ENCODE data around the gene APLF. TPM values are rescaled to one million over a fixed set of nuclear protein-coding genes. Genes with fewer than 3 reads are reported as not detected.
A peak's percentile ranks its signal among the peaks of the same experiment; 100 is the strongest.

APLF gene
- polyA plus RNA-seq, 1 experiment = 3.6 TPM

DNA sequence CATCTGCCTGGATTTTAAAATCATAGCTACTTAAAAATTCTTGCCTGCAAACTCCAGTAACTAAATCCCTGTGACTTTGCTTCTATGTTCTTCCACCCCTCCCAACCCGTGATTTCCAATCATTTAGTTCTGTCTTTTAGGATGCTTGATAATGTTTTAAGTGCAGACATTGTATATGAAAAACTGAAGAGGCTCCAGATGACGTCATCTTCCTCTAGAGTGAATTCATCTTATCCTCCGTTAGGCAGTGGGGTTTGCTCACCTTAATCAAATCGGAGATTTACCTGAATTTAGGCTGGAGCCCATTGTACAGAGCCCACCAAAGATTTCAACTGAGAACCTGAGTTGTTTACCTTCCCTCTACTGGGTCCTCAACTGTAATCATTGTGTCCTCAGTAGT lies 11.2 kb upstream of the APLF start:
- H3K27ac ChIP-seq (ENCODE audit: low read depth, low read length) = no peak overlapping the region
- ChIA-PET CTCF (interaction anchor here (0.6 kb wide), 1 partner anchor 14 kb away, joined by 3 read pairs; no protein-coding TSS in a partner anchor), POLR2A (no interaction called here)
- no peaks in the 10 kb centered on the region for H3K9me3 ChIP-seq (ENCODE audit: control insufficient read depth, insufficient read depth, low read length)
- no peak for DNase-seq (ENCODE audit: low read depth, low spot score)
- TF ChIP-seq, protein P1, sequence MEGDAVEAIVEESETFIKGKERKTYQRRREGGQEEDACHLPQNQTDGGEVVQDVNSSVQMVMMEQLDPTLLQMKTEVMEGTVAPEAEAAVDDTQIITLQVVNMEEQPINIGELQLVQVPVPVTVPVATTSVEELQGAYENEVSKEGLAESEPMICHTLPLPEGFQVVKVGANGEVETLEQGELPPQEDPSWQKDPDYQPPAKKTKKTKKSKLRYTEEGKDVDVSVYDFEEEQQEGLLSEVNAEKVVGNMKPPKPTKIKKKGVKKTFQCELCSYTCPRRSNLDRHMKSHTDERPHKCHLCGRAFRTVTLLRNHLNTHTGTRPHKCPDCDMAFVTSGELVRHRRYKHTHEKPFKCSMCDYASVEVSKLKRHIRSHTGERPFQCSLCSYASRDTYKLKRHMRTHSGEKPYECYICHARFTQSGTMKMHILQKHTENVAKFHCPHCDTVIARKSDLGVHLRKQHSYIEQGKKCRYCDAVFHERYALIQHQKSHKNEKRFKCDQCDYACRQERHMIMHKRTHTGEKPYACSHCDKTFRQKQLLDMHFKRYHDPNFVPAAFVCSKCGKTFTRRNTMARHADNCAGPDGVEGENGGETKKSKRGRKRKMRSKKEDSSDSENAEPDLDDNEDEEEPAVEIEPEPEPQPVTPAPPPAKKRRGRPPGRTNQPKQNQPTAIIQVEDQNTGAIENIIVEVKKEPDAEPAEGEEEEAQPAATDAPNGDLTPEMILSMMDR (IDR thresholded peaks at IDR 0.05; ENCODE audit: low read depth, low read length) = no peak
- no peaks in the 10 kb centered on the region for H3K27me3 ChIP-seq (ENCODE audit: control insufficient read depth, insufficient read depth, low read length)
- no peak overlapping the region for H3K4me3 ChIP-seq (ENCODE audit: low read depth, low read length)

DNA sequence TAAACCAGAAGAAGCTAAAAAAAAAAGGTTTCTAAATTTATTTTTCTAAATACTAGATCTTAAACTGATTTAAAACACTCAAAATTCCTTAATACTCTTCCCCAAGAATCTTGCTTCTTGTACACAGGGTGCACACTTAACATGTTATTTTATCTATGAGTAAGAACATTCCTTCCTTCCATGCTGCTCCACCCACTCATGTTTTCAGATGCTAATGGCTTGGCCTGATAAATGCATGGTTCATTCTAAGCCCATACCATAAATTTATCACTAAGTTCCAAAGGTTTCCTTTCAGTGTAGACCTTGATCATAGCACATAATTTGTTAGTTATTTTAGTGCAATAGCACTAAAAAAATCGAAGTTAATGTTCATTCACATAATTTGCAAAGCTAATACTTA lies 8.4 kb upstream of the APLF start:
- DNase-seq (ENCODE audit: low read depth, low spot score) = peak; percentile 27
- Histone ChIP-seq H3K27ac (ENCODE audit: low read depth, low read length) (no peak overlapping the region), H3K4me3 (ENCODE audit: low read depth, low read length) (no peak overlapping the region), H3K9me3 (ENCODE audit: control insufficient read depth, insufficient read depth, low read length) (no peaks in the 10 kb centered on the region), H3K27me3 (ENCODE audit: control insufficient read depth, insufficient read depth, low read length) (no peaks in the 10 kb centered on the region)
- TF ChIP-seq, protein P1 (IDR thresholded peaks at IDR 0.05; ENCODE audit: low read depth, low read length) = no peak
- POLR2A ChIA-PET = no interaction called here
- CTCF ChIA-PET = interaction anchor here (1.2 to 1.3 kb wide), 2 partner anchors 17 to 19 kb away, joined by 4 to 7 read pairs; no protein-coding TSS in a partner anchor

DNA sequence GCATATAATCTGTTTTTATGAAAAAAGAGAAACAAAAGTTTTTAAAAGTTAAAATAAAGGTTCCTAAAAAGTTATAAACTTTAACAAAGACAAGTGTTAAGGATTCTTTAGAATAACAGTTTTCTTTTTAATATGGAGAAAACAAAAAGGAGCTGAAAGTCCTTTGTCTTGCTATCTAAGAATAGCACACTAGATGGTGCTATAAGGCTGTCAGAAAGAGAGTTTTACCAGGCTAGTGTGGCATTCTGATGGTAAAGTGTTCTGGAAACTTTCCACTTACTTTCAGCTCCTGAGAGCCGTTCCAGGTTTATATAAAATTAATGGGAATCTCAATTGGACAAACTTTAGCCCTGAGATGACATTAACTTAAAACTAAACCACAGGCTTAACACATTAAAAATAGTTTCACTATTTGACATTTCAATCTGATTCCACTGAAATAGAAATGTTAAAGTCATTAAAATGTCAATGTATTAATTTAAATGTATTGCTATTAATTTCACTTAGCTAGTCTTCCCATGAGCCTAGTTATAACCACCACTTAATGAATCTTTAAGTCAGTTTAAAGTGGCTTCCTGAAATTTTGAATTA lies 4.0 kb upstream of the APLF start:
- TF ChIP-seq, protein P1 (IDR thresholded peaks at IDR 0.05; ENCODE audit: low read depth, low read length) = peak; percentile 81
- Histone ChIP-seq H3K4me3 (ENCODE audit: low read depth, low read length) (no peak overlapping the region), H3K27me3 (ENCODE audit: control insufficient read depth, insufficient read depth, low read length) (no peaks in the 10 kb centered on the region), H3K27ac (ENCODE audit: low read depth, low read length) (no peak overlapping the region), H3K9me3 (ENCODE audit: control insufficient read depth, insufficient read depth, low read length) (no peaks in the 10 kb centered on the region; the same call in 1 of the 2 replicates)
- POLR2A ChIA-PET = no interaction called here
- peak; percentile 21 for DNase-seq (ENCODE audit: low read depth, low spot score)
- CTCF ChIA-PET = interaction anchor here (0.6 to 6.1 kb wide), 51 partner anchors 9 to 1839 kb away, joined by 3 to 109 read pairs (median 4); partner anchors contain the start of gene FAM136A

DNA sequence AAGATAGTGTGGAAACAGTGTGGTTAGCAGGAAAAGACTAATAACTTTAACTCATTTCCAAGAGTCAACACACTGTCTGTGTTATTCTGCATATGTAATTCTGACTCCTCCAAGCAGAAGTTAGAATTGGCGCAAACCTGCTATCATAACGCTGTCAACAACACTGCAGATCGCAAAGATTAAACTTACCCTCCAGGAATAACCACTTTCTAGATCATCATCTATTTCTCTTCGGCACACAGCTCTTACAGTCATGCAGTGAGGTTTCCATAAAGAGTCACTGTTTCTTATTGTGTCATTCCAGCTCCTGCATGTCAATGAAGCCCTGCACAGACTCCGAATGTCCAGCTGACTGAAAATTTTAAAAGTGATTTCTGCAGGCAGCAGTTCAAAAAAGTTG lies 2.7 kb upstream of the APLF start:
- no peak for DNase-seq (ENCODE audit: low read depth, low spot score)
- TF ChIP-seq, protein P1 (IDR thresholded peaks at IDR 0.05; ENCODE audit: low read depth, low read length) = no peak
- ChIA-PET CTCF (interaction anchor here (0.7 to 6.1 kb wide), 11 partner anchors 12 to 460 kb away, joined by 3 to 109 read pairs (median 8); no protein-coding TSS in a partner anchor), POLR2A (no interaction called here)
- Histone ChIP-seq H3K4me3 (ENCODE audit: low read depth, low read length) (no peak overlapping the region), H3K27me3 (ENCODE audit: control insufficient read depth, insufficient read depth, low read length) (no peaks in the 10 kb centered on the region), H3K27ac (ENCODE audit: low read depth, low read length) (no peak overlapping the region), H3K9me3 (ENCODE audit: control insufficient read depth, insufficient read depth, low read length) (no peaks in the 10 kb centered on the region; the same call in 1 of the 2 replicates)

DNA sequence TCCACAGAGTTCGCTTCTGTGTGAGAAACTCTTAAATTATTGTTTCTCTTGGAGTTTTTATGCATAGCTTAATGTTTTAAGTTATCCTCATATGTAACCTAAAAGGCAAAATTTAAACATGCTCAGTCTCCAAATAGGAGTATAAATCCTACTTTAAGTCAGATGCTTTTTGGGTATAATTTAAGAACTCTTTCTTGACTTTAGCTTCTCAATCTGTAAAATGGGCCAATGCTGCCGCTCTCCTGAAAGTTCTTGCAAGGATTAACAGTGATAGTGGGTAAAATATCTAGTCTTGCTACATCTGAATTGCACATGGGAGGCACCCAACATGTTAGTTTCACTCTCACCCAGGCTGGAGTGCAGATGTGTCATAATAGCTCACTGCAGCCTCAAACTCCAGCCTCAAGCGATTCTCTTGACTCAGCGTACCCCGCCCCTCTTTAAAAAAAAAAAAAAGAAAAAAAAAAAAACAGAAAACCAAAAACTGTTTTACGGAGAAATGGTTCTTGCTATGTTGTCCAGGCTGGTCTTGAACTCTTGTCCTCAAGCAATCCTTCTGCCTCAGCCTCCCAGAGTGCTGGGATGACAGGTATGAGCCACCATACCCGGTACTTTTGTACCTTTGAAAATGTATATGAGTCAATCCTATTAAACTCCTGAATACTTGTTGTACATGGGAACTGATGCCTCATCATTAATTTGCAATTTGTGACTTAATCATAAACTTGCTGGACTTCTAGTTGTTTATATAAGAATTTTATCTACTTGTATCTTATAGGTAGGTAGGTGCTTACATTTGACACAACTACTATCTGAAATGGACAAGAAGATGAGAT lies 2.1 kb upstream of the APLF start:
- Histone ChIP-seq H3K27ac (ENCODE audit: low read depth, low read length) (no peak overlapping the region), H3K27me3 (ENCODE audit: control insufficient read depth, insufficient read depth, low read length) (no peaks in the 10 kb centered on the region), H3K4me3 (ENCODE audit: low read depth, low read length) (no peak overlapping the region), H3K9me3 (ENCODE audit: control insufficient read depth, insufficient read depth, low read length) (no peaks in the 10 kb centered on the region; the same call in 1 of the 2 replicates)
- ChIA-PET CTCF (interaction anchor here (0.7 to 6.1 kb wide), 14 partner anchors 12 to 460 kb away, joined by 3 to 109 read pairs (median 6); no protein-coding TSS in a partner anchor), POLR2A (no interaction called here)
- TF ChIP-seq, protein P1 (IDR thresholded peaks at IDR 0.05; ENCODE audit: low read depth, low read length) = no peak
- DNase-seq (ENCODE audit: low read depth, low spot score) = no peak
